GM19035 (cell line): ENCODE data around the gene CLEC10A.
"Not testable (repeated sequence)": the region's sequence is repeated elsewhere in the genome, so short reads cannot be mapped to it uniquely, and the experiment has no call there.

Source experiments
- ATAC-seq: cut with Tn5 transposase; IDR thresholded peaks from one replicate; pipeline ENCODE4 v1.9.1; 2021; ENCODE audit not compliant: unreplicated experiment

The CLEC10A gene, protein sequence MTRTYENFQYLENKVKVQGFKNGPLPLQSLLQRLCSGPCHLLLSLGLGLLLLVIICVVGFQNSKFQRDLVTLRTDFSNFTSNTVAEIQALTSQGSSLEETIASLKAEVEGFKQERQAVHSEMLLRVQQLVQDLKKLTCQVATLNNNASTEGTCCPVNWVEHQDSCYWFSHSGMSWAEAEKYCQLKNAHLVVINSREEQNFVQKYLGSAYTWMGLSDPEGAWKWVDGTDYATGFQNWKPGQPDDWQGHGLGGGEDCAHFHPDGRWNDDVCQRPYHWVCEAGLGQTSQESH

DNA sequence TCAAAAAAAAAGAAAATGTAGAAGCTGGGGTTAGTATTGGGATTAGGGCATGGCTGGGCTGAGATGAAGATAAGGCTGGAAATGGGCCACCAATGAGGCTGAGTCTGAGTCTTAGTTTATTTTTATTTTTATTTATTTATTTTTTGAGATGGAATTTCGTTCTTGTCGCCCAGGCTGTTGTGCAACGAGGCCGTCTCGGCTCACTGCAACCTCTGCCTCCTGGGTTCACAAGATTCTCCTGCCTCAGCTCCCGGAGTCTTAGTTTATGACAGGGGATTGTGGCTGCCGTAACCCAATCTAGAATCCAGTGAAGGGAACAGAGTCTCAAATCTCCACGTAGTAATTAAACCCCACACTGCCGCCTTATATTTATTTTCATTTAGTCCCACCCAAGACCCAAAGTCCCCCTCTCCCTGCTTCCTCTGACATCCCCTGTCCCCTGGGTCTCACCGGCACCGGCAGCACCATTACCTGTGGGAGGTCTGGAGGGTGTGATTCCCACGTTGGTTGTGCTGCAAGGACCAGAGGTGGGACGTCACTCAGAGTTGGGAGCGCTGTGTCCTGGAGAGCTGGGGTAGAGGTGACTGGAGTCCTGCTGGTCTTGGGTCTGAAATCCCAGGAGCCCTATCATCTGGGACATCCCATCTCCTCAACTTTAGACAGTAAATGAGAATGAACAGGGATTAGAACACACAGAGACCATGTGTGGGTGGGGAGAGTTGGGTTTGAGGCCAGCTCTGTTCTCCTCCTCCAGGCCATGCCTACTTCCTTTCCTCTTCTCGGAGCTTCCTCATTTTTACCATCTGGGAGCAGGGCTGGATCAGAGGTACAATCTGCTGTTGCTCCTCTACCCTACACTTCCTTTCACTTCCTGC, at the start of gene CLEC10A:
Gene CLEC10A (minus strand): TSS at position 671 of the 875 bp plus-strand sequence. CDS start 1,439 bp downstream, outside the sequence.
- no peak for ATAC-seq

GRCh38 chr17:7129311-7129710, 49.3 kb upstream of the CLEC10A start:
- no peak for ATAC-seq

GRCh38 chr17:7128160-7128559, 48.1 kb upstream of the CLEC10A start:
- no peak for ATAC-seq

GRCh38 chr17:7127501-7127900, 47.5 kb upstream of the CLEC10A start:
- not testable (repeated sequence) for ATAC-seq

DNA sequence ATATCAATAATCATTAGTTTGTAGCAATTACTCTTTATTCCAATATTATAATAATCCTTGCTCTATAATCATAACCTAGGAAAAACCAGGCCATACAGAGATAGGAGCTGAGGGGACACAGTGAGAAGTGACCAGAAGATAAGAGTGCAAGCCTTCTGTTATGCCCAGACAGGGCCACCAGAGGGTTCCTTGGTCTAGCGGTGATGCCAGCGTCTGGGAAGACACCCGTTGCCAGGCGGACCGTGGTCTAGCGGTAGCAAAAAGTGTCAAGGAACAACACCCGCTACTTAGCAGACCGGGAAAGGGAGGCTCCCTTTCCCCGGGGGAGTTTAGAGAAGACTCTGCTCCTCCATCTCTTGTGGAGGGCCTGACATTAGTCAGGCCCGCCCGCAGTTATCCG, 46.3 kb upstream of the CLEC10A start:
- not testable (repeated sequence) for ATAC-seq

DNA sequence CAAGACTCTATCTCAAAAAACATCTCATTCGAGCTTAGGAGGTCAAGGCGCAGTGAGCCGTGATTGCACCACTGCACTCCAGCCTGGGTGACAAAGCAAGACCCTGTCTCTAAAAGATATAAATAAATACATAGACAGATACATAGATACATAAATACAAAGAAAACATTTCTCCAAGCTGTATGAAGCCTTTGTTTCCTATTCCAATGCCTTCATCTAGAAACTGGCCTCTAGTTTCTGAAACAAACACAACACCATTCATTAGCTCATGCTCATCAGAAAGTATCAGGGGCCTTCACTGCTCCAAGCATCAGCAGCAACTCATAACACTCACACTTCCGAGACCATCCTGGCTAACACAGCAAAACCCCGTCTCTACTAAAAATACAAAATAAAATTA, 44.9 kb upstream of the CLEC10A start:
- ATAC-seq: no peak

- ATAC-seq: no peak
Observed at GRCh38 chr17:7123844-7124243, 43.8 kb upstream of the CLEC10A start.

DNA sequence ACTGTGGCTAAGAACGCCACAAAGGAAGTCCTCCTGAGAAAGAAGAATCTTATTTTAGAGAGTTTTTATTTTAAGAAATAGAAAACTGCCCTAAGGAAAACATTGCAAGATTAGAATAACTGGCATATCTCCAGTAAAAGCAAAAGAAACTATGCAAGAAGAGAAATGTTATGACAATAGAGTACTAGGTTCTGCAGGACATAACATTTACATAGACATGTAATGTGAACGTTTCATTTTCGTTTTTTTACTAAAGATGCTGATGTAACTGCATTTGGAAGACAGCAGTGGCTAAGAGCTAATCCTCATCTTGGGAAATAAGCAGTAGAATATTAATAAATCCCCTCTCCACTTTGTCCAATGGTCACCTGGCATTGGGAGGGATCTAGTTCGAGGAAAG, 42.3 kb upstream of the CLEC10A start:
- no peak for ATAC-seq

DNA sequence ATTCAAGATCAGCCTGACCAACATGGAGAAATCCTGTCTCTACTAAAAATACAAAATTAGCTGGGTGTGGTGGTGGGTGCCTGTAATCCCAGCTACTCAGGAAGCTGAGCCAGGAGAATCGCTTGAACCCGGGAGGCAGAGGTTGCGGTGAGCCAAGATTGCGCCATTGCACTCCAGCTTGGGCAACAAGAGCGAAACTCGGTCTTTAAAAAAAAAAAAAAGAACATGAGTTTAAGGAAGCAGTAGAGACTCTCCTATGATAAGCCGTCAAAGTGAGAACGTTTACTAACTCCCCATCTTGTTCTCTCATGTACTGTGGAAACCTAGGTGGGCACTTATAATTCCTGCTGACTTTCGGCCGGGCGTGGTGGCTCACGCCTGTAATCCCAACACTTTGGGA, 40.6 kb upstream of the CLEC10A start:
- ATAC-seq: not testable (repeated sequence)

DNA sequence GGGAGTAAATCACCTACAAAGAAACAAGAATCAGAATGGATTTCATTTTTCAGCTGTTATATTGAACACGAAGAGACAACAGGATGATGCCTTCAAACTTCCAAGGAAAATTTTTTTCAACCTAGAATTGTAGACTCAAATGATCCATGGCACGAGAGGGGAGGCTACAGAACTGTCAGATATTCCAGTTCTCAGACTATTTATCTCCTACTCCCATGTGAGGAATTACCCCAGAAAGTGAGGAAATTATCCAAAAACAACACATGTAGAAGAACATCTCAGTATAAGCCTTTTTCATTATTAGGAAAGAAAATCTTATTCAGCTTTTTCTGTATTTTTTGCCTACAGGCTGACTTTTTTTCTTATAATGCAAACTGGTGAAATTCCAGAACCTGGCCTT, 40.1 kb upstream of the CLEC10A start:
- no peak for ATAC-seq

GRCh38 chr17:7119314-7119713, 39.3 kb upstream of the CLEC10A start:
- ATAC-seq: no peak

GRCh38 chr17:7114875-7115614, 35.0 kb upstream of the CLEC10A start:
- ATAC-seq: no peak

GRCh38 chr17:7114241-7114874, 34.3 kb upstream of the CLEC10A start, which contains the start of gene ASGR2:
Gene ASGR2 (minus strand): TSS chr17:7114822. CDS start chr17:7114240, 582 bp downstream.
- ATAC-seq: no peak

- ATAC-seq: no peak
Observed at GRCh38 chr17:7113273-7114071, 33.4 kb upstream of the CLEC10A start.

DNA sequence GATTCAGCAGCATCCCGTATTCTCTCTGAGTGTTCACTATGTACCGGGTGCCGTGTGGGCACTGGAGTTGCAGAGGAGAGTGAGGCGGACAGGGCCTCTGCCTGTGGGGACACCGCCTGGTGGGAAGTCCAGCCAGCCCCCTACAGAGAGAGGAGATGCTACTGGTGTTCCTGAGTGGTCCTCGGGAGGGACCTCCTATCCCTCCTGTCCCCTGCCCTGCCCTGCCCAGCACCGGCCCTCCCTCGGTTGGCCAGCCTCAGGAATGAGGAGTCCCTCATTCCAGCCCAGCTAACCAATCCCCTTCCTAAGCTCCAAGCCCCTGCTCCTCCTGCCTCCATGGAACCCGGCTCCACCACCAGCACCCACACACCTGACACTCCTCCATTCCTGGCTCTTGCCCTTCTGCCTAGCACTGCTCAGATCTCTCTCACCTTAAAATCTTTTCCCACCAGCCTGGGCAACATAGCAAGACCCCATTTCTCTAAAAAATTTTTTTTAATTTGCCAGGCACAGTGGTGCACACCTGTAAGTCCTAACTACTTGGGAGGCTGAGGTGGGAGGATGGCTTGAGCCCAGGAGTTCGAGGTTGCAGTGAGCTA, 32.6 kb upstream of the CLEC10A start:
- no peak for ATAC-seq

GRCh38 chr17:7111784-7112509, 31.9 kb upstream of the CLEC10A start:
- ATAC-seq: no peak

DNA sequence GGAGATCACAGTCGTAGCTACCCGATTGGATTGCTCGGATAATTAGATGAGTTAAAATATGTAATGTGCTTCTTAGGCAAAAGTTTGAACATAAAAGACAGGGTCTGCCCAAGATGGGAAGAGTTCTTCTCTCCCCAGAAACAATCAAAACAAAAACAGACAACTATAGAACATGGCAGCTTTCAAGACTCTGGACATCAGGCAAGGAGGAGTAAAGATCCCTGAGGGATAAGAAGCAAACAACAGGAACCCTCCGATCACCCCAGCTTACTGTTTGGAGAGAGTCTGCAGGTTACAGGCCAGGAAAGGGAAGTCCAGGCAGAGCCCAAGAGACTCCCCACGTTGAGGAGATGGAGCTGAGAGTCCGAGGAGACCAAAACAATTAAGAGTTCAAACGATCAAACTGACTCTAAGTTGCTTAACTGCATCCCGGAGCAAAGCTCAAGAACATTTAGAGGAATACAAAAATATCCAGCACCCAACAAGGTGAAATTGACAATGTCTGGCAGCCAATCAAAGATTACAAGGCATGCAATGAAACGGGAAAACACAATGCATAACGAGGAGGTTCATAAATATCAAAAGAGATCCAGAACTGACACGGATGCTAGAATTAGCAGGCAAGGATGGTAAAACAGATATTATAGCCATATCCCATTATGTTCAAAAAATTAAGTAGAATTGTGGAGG, 30.7 kb upstream of the CLEC10A start:
- ATAC-seq: no peak
